ENCODE data around the gene CDX2.
"Not testable (repeated sequence)": the region's sequence is repeated elsewhere in the genome, so short reads cannot be mapped to it uniquely, and the experiment has no call there.

Gene CDX2

DNA sequence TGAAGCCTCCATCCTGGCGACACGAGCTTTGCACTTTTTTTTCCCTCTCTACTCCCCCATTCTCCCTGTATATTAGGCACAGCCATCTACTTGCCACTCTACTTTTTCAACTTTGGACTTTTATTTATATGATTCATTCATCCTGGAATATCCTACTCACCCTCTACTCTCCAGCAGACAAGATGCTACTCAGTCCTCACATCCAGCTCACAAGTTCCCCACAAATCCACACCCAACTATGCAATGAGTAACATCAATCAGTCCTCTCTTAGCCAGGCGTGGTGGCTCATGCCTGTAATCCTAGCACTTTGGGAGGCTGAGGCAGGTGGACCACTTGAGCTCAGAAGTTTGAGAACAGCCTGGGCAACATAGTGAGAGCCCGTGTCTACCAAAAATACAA, 43.3 kb upstream of the CDX2 start:
- Histone ChIP-seq H3K27me3 (ENCODE audit: insufficient read depth, poor library complexity, severe bottlenecking) (no peaks in the 10 kb centered on the region), H3K27ac (replicated peaks) (no peak overlapping the region), H3K4me3 (replicated peaks; ENCODE audit: insufficient read depth, low read length) (no peak overlapping the region)
- no peak for DNase-seq (ENCODE audit: low read depth in 1 of 2, low spot score in 1 of 2)
- no peak for TF ChIP-seq SPI1 (IDR thresholded peaks at IDR 0.05; ENCODE audit: borderline replicate concordance, low read depth)
- TF ChIP-seq, protein P1, sequence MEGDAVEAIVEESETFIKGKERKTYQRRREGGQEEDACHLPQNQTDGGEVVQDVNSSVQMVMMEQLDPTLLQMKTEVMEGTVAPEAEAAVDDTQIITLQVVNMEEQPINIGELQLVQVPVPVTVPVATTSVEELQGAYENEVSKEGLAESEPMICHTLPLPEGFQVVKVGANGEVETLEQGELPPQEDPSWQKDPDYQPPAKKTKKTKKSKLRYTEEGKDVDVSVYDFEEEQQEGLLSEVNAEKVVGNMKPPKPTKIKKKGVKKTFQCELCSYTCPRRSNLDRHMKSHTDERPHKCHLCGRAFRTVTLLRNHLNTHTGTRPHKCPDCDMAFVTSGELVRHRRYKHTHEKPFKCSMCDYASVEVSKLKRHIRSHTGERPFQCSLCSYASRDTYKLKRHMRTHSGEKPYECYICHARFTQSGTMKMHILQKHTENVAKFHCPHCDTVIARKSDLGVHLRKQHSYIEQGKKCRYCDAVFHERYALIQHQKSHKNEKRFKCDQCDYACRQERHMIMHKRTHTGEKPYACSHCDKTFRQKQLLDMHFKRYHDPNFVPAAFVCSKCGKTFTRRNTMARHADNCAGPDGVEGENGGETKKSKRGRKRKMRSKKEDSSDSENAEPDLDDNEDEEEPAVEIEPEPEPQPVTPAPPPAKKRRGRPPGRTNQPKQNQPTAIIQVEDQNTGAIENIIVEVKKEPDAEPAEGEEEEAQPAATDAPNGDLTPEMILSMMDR (IDR thresholded peaks at IDR 0.05; ENCODE audit: insufficient read depth, low read length), result no peak
- TF ChIP-seq, protein P2, sequence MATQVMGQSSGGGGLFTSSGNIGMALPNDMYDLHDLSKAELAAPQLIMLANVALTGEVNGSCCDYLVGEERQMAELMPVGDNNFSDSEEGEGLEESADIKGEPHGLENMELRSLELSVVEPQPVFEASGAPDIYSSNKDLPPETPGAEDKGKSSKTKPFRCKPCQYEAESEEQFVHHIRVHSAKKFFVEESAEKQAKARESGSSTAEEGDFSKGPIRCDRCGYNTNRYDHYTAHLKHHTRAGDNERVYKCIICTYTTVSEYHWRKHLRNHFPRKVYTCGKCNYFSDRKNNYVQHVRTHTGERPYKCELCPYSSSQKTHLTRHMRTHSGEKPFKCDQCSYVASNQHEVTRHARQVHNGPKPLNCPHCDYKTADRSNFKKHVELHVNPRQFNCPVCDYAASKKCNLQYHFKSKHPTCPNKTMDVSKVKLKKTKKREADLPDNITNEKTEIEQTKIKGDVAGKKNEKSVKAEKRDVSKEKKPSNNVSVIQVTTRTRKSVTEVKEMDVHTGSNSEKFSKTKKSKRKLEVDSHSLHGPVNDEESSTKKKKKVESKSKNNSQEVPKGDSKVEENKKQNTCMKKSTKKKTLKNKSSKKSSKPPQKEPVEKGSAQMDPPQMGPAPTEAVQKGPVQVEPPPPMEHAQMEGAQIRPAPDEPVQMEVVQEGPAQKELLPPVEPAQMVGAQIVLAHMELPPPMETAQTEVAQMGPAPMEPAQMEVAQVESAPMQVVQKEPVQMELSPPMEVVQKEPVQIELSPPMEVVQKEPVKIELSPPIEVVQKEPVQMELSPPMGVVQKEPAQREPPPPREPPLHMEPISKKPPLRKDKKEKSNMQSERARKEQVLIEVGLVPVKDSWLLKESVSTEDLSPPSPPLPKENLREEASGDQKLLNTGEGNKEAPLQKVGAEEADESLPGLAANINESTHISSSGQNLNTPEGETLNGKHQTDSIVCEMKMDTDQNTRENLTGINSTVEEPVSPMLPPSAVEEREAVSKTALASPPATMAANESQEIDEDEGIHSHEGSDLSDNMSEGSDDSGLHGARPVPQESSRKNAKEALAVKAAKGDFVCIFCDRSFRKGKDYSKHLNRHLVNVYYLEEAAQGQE (IDR thresholded peaks at IDR 0.05; ENCODE audit: insufficient replicate concordance, low read depth), result no peak
- no peak for TF ChIP-seq POLR2AphosphoS5 (IDR thresholded peaks at IDR 0.05; ENCODE audit: low read depth)
- no peak for TF ChIP-seq GABPA (IDR thresholded peaks at IDR 0.05; ENCODE audit: low read depth)

DNA sequence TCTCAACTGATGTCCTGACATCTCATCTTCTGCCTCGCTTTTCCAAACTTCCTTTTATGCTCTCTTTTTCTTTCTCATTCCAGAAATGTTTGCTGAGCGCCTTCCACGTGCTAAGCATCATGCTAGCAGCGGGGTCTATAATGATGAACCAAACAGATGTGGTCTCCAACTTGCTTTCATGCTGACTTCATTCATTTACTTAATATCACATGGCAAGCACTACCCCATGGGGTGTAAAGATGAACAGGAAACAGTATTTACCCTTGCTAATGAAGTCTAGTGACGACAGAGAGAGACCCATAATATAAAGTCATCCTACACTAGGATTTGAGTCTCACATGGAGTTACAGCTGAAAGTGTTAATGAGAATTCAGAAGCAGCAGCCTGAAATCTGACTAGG, 40.9 kb upstream of the CDX2 start:
- no peak overlapping the region for H3K27ac ChIP-seq (replicated peaks)
- no peak for TF ChIP-seq GABPA (IDR thresholded peaks at IDR 0.05; ENCODE audit: low read depth)
- TF ChIP-seq, protein P2 (IDR thresholded peaks at IDR 0.05; ENCODE audit: insufficient replicate concordance, low read depth), result no peak
- TF ChIP-seq SPI1 (IDR thresholded peaks at IDR 0.05; ENCODE audit: borderline replicate concordance, low read depth), result no peak
- no peak for TF ChIP-seq POLR2AphosphoS5 (IDR thresholded peaks at IDR 0.05; ENCODE audit: low read depth)
- TF ChIP-seq, protein P1 (IDR thresholded peaks at IDR 0.05; ENCODE audit: insufficient read depth, low read length), result no peak

DNA sequence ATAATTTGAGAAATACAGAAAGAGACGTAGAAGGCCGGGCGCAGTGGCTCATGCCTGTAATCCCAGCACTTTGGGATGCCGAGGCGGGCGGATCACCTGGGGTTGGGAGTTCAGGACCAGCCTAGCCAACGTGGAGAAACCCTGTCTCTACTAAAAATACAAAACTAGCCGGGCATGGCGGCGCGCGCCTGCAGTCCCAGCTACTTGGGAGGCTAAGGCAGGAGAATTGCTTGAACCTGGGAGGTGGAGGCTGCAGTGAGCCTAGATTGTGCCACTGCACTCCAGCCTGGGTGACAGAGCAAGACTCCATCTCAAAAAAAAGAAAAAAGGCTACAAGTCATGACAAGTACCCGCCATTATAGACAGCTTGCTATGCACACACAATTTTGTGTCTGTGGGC, 35.9 kb upstream of the CDX2 start:
- H3K27me3 ChIP-seq (ENCODE audit: insufficient read depth, poor library complexity, severe bottlenecking); H3K27ac ChIP-seq (replicated peaks); DNase-seq (ENCODE audit: low read depth in 1 of 2, low spot score in 1 of 2); H3K4me3 ChIP-seq (replicated peaks; ENCODE audit: insufficient read depth, low read length): not testable (repeated sequence)

More for the DNA sequence above, 40.9 kb upstream of the CDX2 start:
- no peaks in the 10 kb centered on the region for H3K27me3 ChIP-seq (ENCODE audit: insufficient read depth, poor library complexity, severe bottlenecking)
- no peak overlapping the region for H3K4me3 ChIP-seq (replicated peaks; ENCODE audit: insufficient read depth, low read length)
- no peak for DNase-seq (ENCODE audit: low read depth in 1 of 2, low spot score in 1 of 2)

DNA sequence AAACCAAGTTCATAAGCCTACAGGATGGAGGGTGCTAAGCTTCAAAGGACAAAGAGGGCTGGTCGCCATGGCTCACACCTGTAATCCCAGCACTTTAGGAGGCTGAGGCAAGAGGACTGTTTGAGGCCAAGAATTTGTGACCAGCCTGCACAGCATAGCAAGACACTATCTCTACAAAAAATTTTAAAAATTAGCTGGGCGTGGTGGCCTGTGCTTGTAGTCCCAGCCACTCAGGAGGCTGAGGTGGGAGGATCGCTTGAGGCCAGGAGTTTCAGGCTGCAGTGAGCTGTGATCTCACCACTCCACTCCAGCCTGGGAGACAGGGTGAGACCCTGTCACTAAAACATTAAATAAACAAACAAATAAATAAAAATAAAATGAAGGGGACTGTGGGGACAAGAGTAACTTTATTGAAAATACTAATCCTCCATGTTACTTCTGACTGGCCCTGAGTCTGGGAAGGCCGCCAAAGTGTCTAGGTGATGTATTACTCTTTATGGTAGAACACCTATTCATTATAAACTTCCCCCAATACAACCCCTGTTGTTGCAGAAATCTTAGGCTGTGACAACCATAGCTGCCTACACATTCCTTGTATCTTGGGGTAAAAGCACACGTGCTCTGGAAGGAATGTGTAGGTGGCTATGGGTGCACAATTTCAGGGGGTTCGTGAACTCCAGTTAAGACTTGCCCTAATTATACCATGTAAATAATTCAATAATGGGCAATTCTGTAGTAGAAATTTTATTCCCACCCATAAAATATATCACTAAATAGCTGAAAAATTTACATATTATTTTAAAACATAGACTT, 34.0 kb upstream of the CDX2 start:
- H3K27ac ChIP-seq (replicated peaks), result no peak overlapping the region
- no peak for DNase-seq (ENCODE audit: low read depth in 1 of 2, low spot score in 1 of 2)

More for the DNA sequence above, 34.0 kb upstream of the CDX2 start:
- no peaks in the 10 kb centered on the region for H3K27me3 ChIP-seq (ENCODE audit: insufficient read depth, poor library complexity, severe bottlenecking)
- TF ChIP-seq SPI1 (IDR thresholded peaks at IDR 0.05; ENCODE audit: borderline replicate concordance, low read depth), result no peak
- TF ChIP-seq POLR2AphosphoS5 (IDR thresholded peaks at IDR 0.05; ENCODE audit: low read depth), result no peak
- TF ChIP-seq, protein P2 (IDR thresholded peaks at IDR 0.05; ENCODE audit: insufficient replicate concordance, low read depth), result no peak
- TF ChIP-seq GABPA (IDR thresholded peaks at IDR 0.05; ENCODE audit: low read depth), result no peak
- no peak overlapping the region for H3K4me3 ChIP-seq (replicated peaks; ENCODE audit: insufficient read depth, low read length)
